HG03520 (cell line): ENCODE data around the gene BRINP1.

Experiments
- ATAC-seq: cut with Tn5 transposase; IDR thresholded peaks from one replicate; pipeline ENCODE4 v1.9.1; 2021; ENCODE audit warnings: mild to moderate bottlenecking, moderate library complexity; ENCODE audit not compliant: unreplicated experiment

The BRINP1 gene, protein sequence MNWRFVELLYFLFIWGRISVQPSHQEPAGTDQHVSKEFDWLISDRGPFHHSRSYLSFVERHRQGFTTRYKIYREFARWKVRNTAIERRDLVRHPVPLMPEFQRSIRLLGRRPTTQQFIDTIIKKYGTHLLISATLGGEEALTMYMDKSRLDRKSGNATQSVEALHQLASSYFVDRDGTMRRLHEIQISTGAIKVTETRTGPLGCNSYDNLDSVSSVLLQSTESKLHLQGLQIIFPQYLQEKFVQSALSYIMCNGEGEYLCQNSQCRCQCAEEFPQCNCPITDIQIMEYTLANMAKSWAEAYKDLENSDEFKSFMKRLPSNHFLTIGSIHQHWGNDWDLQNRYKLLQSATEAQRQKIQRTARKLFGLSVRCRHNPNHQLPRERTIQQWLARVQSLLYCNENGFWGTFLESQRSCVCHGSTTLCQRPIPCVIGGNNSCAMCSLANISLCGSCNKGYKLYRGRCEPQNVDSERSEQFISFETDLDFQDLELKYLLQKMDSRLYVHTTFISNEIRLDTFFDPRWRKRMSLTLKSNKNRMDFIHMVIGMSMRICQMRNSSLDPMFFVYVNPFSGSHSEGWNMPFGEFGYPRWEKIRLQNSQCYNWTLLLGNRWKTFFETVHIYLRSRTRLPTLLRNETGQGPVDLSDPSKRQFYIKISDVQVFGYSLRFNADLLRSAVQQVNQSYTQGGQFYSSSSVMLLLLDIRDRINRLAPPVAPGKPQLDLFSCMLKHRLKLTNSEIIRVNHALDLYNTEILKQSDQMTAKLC

DNA sequence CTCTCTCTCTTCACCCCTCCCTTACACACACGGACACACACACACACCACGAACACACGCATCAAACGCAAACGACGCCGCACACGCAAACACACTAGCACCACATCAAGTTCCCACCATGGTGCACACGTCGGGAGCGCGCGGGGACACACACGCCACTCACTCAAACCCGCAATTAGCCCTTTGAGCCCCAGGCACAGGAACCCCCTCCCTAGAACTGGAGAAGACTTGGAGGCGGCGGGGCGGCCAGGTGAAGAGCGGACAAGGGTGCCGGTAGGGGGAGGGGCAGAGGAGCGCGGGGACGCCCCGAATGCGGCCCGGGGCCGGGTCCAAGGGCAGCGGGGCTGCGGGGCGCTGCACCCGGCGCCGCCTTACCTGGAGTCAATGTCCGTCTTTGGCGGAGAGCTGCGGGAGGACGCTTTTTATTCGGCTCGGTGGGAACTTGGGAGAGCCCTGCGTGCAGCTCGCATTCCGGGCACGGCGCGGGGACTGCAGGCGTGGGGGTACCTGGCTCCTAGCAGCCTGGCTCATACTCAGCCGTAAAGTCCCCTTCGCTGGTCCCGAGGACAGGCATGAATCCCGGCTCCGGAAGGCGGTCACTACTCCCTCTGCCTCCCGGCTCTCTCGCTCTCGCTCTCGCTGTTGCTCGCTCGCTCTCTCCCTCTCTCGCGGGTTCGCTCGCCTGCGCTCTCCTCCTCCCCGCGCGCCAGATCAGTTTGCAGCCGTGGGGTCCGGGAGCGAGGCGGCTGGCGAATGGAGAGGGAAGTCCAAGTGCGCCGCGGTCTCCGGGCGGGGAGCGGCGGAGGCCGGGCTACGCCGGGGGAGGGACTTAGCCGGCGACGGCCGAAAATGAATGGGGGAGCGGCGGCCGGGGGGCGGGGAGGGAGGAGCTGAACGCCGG, at the start of gene BRINP1:
TSS of gene BRINP1 (minus strand) at position 755 of the 901 bp plus-strand sequence. CDS start 56,080 bp downstream, outside the sequence.
- no peak for ATAC-seq

DNA sequence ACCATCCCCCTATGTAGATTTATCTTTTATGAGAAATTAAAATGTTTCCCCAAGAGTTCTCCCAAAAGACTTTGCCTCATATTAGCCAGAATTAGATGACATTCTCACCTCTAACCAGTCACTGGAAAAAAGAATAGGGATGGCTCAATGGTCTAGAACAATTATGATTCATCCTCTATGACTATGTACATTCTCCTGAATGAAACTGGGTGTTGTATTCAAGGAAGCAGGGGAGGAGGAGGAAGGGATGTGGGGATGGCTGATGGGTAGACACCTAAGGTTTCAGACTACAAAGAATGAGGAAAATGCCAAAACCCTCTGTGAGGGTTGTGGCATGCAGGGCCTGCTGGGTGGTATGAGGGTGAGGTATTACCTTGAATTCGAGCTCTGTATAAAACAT, 49.5 kb upstream of the BRINP1 start:
- ATAC-seq: no peak

DNA sequence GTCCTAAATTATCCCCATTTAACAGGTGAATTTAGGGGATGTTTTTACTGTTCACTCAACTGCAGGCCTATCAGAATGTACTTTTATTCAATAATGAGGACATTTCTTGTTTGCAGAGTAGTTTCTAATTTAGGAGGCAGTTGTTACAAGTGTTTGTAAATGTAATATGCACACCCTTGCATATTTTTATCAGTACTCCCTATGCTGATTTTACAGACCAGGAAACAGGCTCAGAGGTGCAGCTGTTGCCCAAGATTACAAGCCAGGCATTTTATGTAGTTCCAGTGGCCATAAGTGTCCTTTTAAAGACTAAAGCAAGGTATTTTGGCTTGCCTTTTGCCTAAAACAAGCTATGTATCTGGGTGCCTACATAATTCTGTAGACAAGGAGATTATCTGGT, 47.6 kb upstream of the BRINP1 start:
- ATAC-seq: no peak

DNA sequence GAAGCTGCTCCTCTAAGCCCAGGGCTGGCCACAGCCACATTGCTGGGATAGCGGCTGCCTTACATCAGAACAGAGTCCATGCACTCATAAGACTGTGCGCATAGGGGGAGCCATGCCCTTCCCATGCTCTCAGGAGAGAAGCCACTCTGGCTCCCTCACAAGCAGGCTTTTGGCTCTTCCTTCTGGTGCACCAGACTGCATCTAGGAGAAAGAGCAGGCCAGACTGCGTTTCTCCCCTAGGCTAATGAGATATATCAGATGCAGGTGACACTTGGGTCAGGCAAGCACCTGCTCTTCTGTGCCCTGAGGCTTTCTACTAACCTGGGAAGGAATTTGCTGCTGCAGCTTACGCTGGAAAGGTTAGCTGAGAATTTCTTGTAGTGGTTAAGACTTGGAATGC, 43.2 kb upstream of the BRINP1 start:
- ATAC-seq: no peak

DNA sequence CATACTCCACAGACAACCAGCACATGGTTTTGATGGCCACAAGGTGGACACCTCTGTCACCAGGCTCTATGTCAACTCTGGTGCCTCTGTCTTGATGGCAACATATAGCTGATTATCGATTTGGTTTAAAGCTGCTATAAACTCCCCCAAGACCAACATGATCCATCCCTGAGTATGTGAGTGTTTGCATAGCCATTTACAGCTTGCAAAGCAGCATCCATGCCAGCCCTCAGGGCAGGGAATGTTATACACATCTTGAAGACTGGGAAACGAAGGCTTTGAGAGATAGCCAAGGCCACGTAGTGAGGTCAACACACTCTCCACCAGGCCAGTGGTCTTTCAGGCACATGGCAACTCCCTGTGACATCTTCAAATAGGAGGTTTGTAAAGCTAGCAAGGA, 40.3 kb upstream of the BRINP1 start:
- no peak for ATAC-seq

DNA sequence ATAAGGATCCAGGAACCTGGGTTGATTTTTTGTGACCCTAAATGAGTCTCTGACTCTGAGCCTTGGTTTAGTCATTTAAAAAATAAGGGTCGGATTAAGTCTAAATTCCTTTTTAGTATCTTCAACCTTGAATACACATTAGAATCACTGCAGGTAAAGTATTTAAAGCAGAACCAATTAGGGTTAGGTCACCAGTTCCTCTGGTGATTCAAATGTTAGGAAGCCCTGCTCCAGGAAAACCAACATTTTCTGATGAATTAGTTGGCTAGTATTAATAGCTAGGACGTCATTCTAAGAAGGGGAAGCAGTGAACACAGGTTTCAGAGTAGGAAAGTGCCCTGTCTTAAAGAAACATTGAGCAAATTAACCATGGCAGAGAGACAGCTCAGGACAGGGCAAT, 31.4 kb upstream of the BRINP1 start:
- ATAC-seq: no peak

DNA sequence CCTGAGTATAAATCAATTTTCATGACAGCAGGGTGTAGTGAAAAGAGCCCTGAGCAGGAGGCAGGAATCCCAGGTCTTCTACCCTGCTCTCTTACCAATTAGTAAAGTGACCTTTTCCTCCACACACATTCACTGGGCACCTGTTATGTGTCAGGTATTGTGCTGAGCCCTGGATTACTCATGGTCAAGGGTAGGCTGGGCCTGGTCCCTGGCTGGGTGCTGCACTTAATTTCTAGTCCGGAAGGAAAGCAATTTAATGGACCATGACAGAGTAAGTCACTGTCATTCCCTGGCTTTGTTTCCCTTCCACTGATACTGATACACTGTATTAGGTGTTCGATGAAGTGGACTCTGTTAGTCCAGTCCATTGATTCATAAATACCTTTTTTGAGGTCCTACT, 29.1 kb upstream of the BRINP1 start:
- ATAC-seq: no peak

DNA sequence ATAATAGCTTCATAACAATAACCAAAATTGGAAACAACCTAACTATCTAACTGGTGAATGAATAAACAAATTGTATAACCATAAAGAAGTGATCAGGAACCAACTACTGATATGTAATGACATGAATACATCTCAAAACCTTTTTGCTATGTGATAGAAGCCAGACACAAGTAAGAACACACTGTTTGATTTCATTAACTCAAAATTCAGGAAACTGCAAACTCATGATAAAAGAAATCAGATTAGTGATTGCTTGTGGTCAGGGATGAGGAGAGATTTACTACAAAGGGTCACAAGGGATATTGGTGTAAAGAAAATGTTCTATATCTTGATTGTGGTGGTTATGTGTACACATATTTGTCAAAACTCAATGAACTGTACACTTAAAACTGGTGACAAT, 22.6 kb upstream of the BRINP1 start:
- no peak for ATAC-seq

DNA sequence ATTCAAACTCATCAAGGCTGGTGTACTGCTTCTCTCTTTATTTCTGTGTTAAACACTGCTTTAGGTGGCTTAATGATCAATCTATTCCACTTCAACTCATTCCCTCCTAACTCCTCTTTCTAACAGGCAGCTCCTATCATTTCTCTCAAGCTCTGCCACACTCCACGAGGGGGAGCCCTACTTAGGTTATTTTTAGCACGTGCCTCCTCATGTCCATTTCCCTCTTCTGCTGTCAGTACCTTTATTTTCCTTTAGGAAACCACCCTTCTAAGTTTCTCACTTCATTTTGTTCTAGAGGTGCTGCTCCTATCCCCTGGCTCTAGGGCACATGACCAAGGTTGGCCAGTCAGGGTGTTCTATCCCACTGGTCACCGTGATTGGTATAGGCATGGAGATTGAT, 6.7 kb upstream of the BRINP1 start:
- no peak for ATAC-seq

DNA sequence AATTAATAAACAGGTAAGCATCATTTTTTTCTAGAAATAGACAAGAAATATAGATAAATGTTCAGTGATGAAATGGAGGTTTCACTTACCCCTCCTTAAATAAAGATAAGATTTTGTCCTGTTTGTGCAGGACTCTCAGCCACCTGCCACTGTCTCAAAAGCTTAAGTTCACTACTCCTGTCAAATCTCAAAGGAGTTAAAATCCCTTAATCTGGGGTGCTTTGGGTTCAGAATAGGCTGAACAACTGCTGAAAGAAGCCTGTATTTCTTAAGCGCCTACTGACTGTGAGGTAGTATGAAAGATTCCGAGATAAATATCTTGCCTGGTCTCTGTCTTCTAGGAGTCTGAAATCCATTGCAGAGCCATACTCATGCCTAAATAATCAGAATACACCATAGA, 3.7 kb upstream of the BRINP1 start:
- ATAC-seq: no peak

DNA sequence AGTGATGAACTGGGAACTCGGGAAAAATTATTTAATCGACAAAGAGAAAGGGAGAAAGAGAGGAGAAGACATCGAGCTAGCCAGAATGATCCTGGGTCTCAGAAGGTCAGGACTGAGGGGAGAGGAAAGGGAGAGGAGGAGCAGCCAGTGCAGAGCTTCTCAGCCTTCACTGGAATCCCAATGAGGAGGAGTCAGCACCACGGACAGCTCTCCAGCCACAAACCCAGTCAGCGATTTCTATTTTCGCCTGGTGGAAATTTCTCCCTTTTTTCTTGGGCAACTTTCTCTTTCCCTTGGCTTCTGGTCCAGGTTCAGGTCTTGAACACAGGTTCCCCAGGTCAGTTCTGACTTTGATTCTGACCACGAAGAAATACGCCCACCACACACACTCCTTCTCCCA, 1.6 kb upstream of the BRINP1 start:
- no peak for ATAC-seq

DNA sequence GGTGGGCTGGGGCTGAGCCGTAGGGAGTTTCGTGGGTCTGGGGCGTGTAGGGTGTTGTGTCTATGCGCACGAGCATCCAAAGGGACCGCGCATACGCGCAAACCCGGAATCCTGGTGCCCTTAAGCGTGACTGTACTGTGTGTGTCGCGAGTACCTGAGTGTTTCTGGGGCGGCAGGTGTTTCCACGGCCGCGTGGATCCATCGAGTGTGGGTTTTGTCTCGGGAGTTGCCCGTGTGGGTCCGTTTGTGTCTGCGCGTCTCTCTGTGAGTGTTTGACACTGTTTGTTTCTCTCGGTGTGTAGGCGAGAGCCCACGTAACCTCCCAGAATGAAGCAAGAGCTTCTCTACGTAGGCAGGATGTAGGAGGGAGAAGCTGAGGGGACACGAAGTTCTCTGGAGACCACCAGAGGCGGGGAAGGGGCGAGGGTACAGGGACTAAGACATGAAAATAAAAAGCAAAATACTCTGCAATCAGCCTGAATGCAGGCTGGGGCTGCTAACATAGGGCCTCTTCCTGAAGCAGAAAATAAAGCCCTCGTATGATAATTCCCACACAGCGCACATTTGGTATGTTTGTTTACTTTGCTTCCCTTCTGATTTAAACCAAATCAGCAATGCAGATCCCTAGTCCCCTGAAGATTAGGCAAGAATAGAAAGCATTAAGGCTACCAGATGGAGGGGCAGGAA, 588 bp upstream of the BRINP1 start:
- ATAC-seq: no peak

DNA sequence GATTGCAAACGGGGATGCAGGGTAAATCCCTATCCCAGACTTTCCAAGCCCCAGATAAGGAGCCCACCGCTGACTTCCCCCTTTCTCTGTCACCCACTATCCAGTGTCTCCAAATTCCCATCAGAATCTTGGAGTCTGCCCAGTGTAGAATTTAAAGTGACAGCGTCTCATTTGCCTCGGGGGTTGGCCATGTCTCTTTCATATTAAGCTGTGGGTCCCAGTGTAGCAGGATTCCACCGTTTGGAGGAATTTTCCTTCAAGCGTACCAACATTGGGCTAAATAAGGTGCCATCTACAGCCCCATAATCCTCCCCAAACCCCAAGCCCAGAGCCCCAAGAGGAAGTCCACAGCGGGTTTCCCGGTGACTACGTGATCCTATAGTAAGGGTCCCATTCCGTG, 1.1 kb downstream of the BRINP1 start:
- ATAC-seq: no peak

DNA sequence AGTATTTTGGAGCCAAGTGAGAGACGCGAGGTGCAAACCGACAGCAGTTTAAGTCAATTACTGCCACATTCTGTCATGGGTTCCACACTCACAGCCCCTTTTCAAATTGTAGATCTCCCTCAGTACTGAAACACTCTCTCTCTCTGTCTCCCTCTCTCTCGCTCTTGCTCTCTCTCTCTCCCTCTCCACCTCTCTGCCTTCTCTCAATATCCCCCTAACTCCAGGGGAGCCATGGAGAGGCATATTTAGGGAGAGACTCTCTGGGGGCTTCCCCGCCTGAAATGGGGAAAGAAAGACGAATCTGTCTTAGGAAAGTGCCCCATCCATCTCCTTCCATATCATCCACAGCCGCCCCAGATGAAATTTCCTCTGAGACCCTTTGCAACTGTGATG, 1.6 kb downstream of the BRINP1 start:
- no peak for ATAC-seq

DNA sequence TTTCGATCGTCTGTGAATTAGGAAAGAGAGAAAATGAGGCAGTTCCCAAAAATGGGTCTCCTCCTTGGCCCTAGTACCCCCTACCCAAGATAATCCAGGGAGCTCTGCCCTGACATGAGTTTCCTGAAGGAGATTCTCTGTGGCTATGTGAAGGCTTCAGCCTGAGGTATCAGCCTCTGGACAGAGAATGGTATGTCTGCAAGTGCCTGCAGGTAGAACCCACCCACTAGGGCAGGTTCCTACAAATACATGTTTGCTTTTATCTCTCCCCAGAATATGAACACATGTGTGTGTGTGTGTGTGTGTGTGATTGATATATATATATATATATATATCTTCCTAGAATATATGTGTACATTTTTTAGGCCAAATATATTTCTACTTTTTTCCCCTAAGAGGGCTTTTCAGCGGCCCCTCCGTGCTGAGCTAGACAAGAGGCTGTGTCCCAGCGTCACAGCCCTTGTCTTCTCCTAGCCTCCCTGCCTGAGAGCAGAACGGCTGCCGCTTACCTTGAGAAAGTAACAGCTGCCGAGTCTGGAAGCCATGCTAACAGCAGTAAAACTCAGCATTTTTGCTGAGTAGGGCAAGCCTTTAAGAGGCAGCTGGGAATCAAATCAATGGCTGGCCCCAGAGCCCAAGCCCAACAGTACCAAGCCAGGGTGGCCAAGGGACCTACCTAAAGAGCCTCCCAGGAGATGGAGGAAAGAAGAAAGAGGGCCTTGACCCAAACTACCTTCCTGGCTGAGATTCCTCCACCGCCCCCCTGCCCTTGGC, 2.1 kb downstream of the BRINP1 start:
- ATAC-seq: no peak

DNA sequence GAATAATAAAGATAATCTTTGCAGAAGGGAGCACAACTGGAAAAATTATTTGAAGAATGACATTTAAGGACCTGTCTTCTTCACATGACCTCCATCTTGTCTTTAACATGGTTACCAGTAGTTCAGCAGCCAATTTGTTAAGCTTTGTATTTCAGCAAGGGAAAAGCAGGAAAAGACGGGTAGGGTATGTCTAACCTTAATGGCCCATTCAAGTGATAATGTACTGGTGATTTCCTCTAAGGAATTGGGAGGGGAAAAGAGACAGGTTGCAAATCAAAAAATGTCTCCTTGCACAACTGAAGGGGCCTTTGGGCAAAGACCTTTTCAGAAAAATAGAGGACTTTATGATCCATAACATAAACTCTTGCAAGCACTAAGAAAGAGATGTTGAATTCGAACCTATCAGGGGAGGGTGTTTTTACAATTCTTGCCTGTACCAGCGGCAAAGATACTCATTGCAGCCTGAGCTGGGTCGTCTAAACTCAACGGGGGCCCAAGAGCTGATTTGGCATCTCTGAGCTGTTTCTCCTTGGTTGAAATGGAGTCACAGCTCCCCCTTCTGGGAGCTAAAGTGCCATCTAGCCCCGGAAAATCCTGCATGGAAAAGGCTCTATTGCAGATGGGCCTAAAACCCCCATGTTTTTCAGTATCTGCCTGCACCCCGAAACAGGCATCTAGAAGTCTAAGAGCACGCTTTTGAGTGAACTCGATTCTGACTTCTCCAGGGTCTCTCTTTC, 3.8 kb downstream of the BRINP1 start:
- no peak for ATAC-seq

DNA sequence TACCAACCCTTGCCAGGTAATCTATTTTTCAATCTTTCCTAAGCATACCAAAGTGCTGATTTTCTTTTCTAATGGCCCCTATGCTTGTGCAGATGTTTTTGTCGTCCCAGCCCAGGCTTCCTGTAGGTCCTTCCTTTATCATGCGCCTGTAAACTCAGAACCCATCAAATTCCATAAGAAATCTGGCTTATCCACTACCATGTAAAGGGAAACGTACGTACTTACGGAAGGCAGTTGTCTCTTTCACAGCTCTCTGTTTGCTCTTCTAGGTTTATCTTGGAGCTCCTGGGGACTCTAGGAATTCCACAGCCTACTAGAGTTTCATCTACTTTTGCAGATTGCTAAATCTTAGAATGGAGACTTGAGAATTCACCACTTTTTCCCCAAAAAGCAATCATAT, 9.0 kb downstream of the BRINP1 start:
- no peak for ATAC-seq

DNA sequence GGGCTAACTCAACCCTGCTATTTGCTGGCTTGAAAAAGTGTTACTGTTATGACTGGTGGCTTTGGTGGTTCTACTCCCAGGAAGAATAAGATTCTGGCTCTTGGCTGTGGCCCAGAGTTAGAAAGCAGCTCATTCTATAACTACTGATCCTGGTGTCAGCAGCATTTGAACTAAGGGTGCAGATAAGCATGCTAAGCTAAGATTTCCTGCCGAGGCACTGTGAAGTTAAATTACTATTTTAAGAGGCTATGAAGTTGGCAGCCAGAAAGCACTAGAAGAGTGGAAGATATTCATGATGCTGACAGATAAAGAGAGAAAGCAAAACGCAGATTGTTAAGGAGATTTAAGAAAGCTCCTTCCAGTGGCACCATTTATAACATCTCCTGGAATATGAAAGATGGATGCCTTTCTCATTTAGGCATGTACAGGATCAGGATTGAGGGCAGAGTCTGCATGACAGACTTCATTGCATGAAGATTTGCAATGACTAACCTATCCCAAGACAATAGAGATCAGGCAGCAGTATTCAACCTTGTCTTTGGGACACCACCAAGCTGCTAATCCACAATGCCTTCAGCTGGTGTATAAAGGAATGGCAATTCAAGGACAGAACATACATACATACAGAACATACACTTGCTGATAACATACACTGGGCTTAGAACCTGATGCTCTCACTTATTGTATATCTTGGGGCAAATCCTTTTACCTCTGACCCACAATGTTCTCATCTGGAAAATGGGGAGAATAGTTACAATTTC, 11.7 kb downstream of the BRINP1 start:
- no peak for ATAC-seq
